ENCODE data around the gene SATB1. TPM values are rescaled to one million over a fixed set of nuclear protein-coding genes. Genes with fewer than 3 reads are reported as not detected.
"Not testable (repeated sequence)": the region's sequence is repeated elsewhere in the genome, so short reads cannot be mapped to it uniquely, and the experiment has no call there.

The SATB1 gene
- total and polyA plus RNA-seq, 2 donors: 40.3 to 74.2 TPM

DNA sequence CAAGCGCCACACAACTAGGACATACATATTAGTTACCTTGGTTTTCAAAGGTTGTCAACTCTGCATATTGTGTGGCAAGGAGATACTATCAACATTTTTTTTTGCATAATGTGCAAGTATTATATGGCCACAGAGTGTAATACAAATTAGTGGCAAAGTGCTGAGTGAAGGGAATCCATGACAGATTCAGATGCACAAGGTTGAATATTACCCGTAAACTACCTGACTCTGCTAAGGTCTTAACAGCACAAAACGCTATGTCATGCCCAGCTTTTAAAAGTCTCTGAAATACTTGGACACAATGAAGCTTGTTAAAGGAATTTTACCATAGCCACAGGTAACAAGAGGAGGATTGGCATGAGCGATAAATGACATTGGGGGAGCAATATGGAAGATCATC is 79.0 kb downstream of the SATB1 start:
- 95% methylated on average over 4 of the region's 4 CpGs for WGBS
- no peak overlapping the region for H3K4me3 ChIP-seq (ENCODE audit: low read depth, low read length)
- DNase-seq (ENCODE audit: extremely low spot score): no peak
- H3K36me3 ChIP-seq (ENCODE audit: insufficient read depth): peaks cover 1% of the 10 kb centered on the region
- H3K4me1 ChIP-seq (ENCODE audit: insufficient read depth): no peaks in the 10 kb centered on the region
- no peak overlapping the region for H3K27ac ChIP-seq (ENCODE audit: low read depth)

DNA sequence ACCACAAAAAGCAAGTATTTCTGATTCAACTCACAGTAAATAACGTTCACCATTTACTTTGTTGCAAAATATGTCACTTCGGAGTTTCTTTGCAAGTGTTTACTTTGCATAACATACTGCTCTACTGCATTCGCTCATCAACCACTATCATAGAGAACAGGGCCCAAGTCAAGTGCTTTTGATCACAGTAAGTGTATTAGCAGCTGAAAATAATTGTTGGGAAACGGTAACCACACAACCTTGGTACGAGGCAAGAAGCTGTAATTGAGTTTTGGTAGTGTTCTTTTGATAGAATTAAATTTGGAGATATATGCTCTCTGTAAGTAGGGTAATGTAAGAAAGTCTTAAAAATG is 80.1 kb downstream of the SATB1 start:
- Histone ChIP-seq H3K27ac (ENCODE audit: low read depth) (no peak overlapping the region), H3K4me3 (ENCODE audit: low read depth, low read length) (no peak overlapping the region), H3K4me1 (ENCODE audit: insufficient read depth) (no peaks in the 10 kb centered on the region), H3K36me3 (ENCODE audit: insufficient read depth) (peaks cover 1% of the 10 kb centered on the region)
- WGBS: 65% methylated on average over 5 of the region's 5 CpGs
- no peak for DNase-seq (ENCODE audit: extremely low spot score)

DNA sequence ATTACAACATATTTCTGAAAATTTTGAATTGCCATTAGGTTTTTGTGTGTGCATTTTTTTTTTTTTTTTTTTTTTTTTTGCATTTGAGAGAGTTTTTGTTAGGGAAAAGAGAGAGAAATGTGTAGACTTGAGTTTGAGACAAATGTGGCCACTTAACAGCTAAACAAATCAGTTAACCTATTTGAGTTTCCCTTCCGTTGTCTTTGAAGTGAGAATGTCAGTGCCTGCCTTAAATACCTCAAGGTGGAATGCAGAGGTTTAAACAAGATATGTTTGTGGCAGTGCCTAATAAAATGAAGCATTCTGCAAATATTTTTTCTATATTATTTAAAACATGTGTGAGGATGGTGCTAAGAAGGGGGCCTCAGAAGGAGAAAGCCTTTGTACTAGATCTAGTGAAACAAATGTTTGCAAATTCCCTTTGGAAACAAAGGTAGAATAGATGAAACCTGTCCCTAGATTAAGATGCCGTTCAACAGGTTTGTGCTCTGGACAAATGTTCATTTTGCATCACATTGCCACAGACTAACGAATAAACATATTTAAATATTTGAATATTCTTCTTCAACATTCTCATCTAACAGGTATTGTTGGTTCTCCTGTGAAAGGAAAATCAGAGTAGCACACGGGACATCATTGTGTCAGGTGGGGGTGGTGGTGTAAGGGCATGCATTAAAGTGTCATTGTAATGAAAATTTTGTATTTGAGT is 80.7 kb downstream of the SATB1 start:
- H3K4me3 ChIP-seq (ENCODE audit: low read depth, low read length): no peak overlapping the region
- WGBS: 75% methylated on average over 4 of the region's 4 CpGs
- H3K27ac ChIP-seq (ENCODE audit: low read depth): peak overlapping the region; percentile 10
- no peaks in the 10 kb centered on the region for H3K4me1 ChIP-seq (ENCODE audit: insufficient read depth)
- no peak for DNase-seq (ENCODE audit: extremely low spot score)
- H3K36me3 ChIP-seq (ENCODE audit: insufficient read depth): peaks cover 1% of the 10 kb centered on the region

DNA sequence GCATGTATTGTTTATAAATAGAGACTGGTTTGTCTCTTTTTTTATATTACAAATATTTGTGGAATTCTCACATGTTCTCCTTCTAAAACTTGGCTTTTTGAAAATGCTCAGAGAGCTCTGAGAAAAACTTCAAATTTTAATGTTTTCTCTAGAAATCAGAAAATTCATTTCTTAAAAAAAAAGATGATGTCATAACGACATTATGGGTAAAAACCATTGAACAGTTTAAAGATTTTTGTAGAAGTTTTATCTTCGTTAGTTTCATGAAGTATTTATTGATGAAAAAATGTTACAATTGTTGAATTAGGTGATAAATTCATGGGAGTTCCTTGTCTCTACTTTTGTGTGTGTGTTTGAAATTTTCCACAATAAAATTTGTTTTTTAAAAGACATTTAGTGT is 81.3 kb downstream of the SATB1 start:
- Histone ChIP-seq H3K27ac (ENCODE audit: low read depth) (no peak overlapping the region), H3K4me1 (ENCODE audit: insufficient read depth) (no peaks in the 10 kb centered on the region), H3K4me3 (ENCODE audit: low read depth, low read length) (no peak overlapping the region), H3K36me3 (ENCODE audit: insufficient read depth) (no peaks in the 10 kb centered on the region)
- WGBS: 82% methylated on average over 2 of the region's 2 CpGs
- DNase-seq (ENCODE audit: extremely low spot score): no peak

DNA sequence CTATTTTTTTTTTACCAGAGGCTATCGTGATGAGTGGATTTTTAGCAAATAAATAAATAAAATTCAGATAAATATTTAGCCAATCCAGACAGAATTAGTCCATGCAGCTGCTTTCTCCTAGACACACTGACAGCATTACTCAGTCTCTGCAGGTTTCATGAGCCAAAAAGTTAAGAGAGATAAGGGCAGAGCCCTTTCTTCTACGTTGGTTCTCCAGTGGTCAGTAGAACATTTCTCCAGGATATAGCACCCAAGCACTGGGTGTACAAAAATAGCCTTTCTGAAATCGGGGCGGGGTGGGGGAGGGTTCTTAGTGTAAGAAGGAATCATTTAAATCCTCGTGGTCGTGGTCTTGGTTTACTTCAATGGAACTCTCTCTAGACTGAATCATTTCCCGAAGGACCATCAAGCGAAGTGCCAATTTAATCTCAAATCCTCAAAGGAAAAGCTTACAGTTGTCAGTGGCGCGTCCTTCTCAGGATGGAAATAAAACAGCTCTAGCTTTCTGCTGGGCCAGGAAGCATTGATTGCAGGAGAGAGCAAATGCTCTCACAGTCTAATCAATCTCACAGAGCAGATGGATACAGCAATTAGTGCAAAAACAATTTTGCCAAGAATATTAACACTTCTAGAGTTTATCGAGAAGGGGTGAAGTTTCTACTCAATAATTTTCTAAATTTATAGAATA is 86.2 kb downstream of the SATB1 start:
- Histone ChIP-seq H3K4me1 (ENCODE audit: insufficient read depth) (no peaks in the 10 kb centered on the region), H3K36me3 (ENCODE audit: insufficient read depth) (no peaks in the 10 kb centered on the region), H3K4me3 (ENCODE audit: low read depth, low read length) (no peak overlapping the region), H3K27ac (ENCODE audit: low read depth) (no peak overlapping the region)
- DNase-seq (ENCODE audit: extremely low spot score): no peak
- WGBS: 47% methylated on average over 11 of the region's 11 CpGs

DNA sequence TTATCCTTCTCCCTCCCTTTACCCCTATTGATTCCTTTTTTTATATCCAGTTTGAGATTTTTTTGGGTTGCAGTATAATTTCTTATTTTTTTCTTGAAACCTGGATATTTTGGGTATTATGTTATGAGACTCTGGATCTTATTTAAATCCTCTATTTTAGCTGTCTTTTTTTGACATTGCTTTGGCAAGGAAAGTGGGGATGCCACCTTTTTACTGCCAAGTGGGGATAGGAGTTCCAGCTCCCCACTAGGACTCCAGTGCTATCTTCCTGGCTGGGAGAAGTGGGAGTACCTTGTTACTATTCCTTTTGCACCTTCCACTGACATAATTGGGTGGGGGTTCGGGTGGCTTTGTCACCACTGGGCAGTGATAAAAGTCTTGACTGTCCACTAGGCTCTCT is 87.9 kb downstream of the SATB1 start:
- H3K36me3 ChIP-seq (ENCODE audit: insufficient read depth): no peaks in the 10 kb centered on the region
- H3K27ac ChIP-seq (ENCODE audit: low read depth): no peak overlapping the region
- 93% methylated on average over 1 of the region's 1 CpG for WGBS
- no peak for DNase-seq (ENCODE audit: extremely low spot score)
- no peak overlapping the region for H3K4me3 ChIP-seq (ENCODE audit: low read depth, low read length)
- no peaks in the 10 kb centered on the region for H3K4me1 ChIP-seq (ENCODE audit: insufficient read depth)

DNA sequence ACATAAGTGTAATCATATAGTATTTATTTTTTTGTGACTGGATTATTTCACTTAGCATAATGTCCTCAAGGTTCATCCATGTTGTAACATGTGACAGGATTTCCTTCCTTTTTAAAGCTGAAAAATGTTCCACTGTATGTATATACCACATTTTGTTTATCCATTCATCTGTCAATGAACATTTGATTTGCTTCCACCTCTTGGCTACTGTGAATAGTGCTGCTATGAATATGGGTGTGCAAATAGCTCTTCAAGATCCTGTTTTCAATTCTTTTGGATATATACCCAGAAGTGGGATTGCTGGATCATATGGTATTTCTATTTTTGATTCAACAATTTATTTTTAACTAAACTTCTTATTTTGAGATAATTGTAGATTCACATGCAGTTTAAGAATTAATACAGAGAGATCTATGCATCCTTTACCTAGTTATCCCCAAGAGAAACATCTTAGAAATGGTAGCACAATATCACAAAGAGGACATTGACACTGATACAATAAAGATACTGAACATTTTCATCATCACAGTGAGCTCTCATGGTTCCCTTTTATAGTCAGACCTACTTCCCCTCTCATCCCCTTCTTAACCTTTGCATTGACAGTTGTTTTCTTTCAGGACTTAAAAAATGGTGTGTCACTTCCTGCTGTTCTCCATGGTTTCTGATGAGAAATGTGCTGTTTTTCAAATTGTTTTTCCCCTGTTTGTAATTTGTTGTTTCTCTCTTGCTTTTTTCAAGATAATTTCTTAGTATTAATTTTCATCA is 90.1 kb downstream of the SATB1 start:
- no peak for DNase-seq (ENCODE audit: extremely low spot score)
- no peak overlapping the region for H3K4me3 ChIP-seq (ENCODE audit: low read depth, low read length)
- H3K36me3 ChIP-seq (ENCODE audit: insufficient read depth): no peaks in the 10 kb centered on the region
- H3K4me1 ChIP-seq (ENCODE audit: insufficient read depth): no peaks in the 10 kb centered on the region
- H3K27ac ChIP-seq (ENCODE audit: low read depth): no peak overlapping the region

DNA sequence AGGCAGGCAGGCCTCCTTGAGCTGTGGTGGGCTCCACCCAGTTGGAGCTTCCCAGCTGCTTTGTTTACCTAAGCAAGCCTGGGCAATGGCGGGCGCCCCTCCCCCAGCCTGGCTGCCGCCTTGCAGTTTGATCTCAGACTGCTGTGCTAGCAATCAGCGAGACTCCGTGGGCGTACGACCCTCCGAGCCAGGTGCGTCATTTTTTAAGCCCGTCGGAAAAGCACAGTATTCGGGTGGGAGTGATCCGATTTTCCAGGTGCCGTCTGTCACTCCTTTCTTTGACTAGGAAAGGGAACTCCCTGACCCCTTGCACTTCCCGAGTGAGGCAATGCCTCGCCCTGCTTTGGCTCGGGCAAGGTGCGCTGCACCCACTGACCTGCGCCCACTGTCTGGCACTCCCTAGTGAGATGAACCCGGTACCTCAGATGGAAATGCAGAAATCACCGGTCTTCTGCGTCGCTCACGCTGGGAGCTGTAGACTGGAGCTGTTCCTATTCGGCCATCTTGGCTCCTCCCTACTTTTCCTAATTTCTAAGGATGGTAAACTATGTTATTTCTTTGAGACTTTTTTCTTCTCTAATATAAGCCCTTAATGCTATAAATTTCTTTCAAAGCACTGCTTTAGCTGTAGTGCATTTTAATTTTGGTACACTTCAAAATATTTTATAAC is 94.2 kb downstream of the SATB1 start:
- H3K27ac ChIP-seq (ENCODE audit: low read depth); DNase-seq (ENCODE audit: extremely low spot score); H3K4me1 ChIP-seq (ENCODE audit: insufficient read depth); H3K4me3 ChIP-seq (ENCODE audit: low read depth, low read length); H3K36me3 ChIP-seq (ENCODE audit: insufficient read depth): not testable (repeated sequence)
- 82% methylated on average over 25 of the region's 25 CpGs for WGBS

DNA sequence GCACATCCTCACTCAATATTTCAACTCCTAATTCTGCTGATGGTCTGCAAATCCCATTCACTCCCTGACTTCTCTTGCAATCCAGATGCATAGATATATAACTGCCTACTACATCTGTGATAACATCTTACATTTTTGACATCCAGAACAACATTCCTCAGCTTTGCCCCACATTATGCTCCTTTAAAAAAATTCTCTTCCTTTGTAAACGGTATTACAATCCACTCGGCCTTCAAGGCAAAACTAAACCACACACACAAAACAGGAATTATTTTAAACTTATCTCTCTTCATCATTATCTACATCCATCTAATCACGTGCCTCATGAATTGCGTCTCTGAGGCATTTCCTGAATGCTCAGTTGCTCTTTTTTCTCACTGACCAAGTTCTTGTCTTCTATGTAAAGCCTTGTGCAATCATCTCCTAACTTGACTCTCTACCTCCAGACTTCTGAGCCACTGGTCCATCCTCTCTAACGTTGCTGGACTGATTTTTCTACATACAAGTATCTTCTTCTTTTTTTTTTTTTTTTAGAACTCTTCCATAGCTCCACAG is 117.0 kb downstream of the SATB1 start:
- Histone ChIP-seq H3K27ac (ENCODE audit: low read depth) (no peak overlapping the region), H3K4me3 (ENCODE audit: low read depth, low read length) (no peak overlapping the region), H3K4me1 (ENCODE audit: insufficient read depth) (no peaks in the 10 kb centered on the region), H3K36me3 (ENCODE audit: insufficient read depth) (no peaks in the 10 kb centered on the region)
- 48% methylated on average over 5 of the region's 5 CpGs for WGBS
- DNase-seq (ENCODE audit: extremely low spot score): no peak

DNA sequence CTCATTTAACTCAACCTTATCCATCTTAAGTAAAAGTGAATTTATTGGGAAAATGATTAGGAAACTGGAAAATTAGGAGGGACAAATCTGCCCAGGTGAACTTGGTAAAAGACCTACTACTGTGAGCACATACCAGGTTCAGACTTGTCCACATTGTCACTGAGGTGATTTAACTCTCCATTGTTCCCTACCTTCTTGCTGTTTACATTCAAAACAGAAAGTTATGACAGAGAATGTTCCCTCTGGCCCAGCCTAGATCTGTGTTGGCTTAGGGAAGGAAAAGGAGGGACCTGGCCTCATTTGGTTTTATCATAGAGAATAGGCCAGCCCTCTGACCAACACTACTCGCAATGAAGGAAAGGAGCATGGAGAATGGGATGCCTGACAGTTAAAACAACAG is 117.6 kb downstream of the SATB1 start:
- 100% methylated on average over 1 of the region's 1 CpG for whole genome bisulfite sequencing
- Histone ChIP-seq H3K36me3 (ENCODE audit: insufficient read depth) (no peaks in the 10 kb centered on the region), H3K4me3 (ENCODE audit: low read depth, low read length) (no peak overlapping the region), H3K4me1 (ENCODE audit: insufficient read depth) (no peaks in the 10 kb centered on the region), H3K27ac (ENCODE audit: low read depth) (no peak overlapping the region)
- DNase-seq (ENCODE audit: extremely low spot score): no peak

DNA sequence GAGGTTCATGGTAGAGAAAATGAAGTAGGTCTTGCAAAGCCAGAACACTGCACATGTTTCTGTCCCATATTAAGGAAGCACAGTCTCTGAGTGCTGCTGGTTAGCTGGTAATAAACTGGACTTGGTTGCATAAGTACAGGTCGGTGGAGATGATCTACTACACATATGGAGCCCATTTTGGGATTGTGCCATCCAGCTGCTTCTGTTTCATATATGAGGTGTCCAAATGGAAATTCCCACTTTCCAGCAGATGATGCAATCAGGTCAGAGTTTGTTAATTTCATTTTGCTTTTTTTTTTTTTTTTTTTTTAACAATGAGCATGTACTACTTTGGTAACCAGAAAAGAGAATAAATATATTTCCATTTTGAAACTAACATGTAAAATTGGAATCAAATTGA is 122.6 kb downstream of the SATB1 start:
- 73% methylated on average over 1 of the region's 1 CpG for WGBS
- DNase-seq (ENCODE audit: extremely low spot score): no peak
- Histone ChIP-seq H3K4me1 (ENCODE audit: insufficient read depth) (no peaks in the 10 kb centered on the region), H3K4me3 (ENCODE audit: low read depth, low read length) (no peak overlapping the region), H3K27ac (ENCODE audit: low read depth) (no peak overlapping the region), H3K36me3 (ENCODE audit: insufficient read depth) (no peaks in the 10 kb centered on the region)

DNA sequence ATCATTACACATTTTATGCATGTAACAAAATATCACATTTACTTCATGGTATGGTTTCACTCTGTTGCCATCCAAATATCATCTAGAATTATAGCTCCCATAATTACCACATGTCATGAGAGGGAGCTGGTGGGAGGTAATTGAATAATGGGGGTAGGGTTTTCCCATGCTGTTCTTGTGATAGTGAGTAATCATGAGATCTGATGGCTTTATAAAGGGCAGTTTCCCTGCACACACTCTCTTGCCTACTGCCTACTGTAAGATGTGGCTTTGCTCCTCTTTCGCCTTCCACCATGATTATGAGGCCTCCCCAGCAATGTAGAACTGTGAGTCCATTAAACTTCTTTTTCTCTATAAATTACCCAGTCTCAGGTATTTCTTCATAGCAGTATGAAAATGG is 123.4 kb downstream of the SATB1 start:
- Histone ChIP-seq H3K4me1 (ENCODE audit: insufficient read depth) (no peaks in the 10 kb centered on the region), H3K4me3 (ENCODE audit: low read depth, low read length) (no peak overlapping the region), H3K27ac (ENCODE audit: low read depth) (no peak overlapping the region), H3K36me3 (ENCODE audit: insufficient read depth) (no peaks in the 10 kb centered on the region)
- WGBS: 98% methylated on average over 1 of the region's 1 CpG
- no peak for DNase-seq (ENCODE audit: extremely low spot score)

DNA sequence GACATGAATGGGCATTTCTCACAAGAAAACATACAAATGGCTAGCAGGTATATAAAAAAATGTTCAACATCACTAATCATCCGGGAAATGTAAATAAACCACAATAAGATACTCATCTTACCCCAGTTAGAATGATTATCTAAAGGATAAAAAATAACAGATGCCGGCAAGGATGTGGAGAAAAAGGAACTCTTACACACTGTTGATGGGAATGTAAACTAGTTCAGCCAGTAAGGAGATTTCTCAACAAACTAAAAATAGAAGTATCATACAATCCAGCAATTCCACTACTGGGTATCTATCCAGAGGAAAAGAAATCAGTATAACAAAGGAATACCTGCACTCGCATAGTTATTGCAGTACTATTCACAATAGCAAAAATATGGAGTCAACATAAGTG is 124.2 kb downstream of the SATB1 start:
- H3K4me3 ChIP-seq (ENCODE audit: low read depth, low read length): no peak overlapping the region
- DNase-seq (ENCODE audit: extremely low spot score): no peak
- H3K27ac ChIP-seq (ENCODE audit: low read depth): no peak overlapping the region
- no peaks in the 10 kb centered on the region for H3K36me3 ChIP-seq (ENCODE audit: insufficient read depth)
- H3K4me1 ChIP-seq (ENCODE audit: insufficient read depth): no peaks in the 10 kb centered on the region
- WGBS: 45% methylated on average over 3 of the region's 3 CpGs
